ENCODE results near the gene CACNG1.
"Not testable (repeated sequence)": the region's sequence is repeated elsewhere in the genome, so short reads cannot be mapped to it uniquely, and the experiment has no call there.

Gene CACNG1

GRCh38 chr17:67035131-67036083, 8.9 kb upstream of the CACNG1 start:
- Mint-ChIP-seq H3K27ac (no peak overlapping the region), H3K36me3 (ENCODE audit: low read depth) (no peaks in the 10 kb centered on the region), H3K9me3 (no peaks in the 10 kb centered on the region), H3K4me3 (no peak overlapping the region), H3K27me3 (ENCODE audit: low read depth, poor library complexity) (peaks cover 12% of the 10 kb centered on the region), H3K4me1 (no peaks in the 10 kb centered on the region)
- no peak for TF ChIP-seq CTCF (IDR thresholded peaks at IDR 0.05)
- DNase-seq, result no peak

GRCh38 chr17:67038861-67039365, 5.4 kb upstream of the CACNG1 start:
- no peaks in the 10 kb centered on the region for H3K9me3 Mint-ChIP-seq

GRCh38 chr17:67040652-67041051, 3.7 kb upstream of the CACNG1 start:
- H3K36me3 Mint-ChIP-seq (ENCODE audit: low read depth), result no peaks in the 10 kb centered on the region
- no peak for TF ChIP-seq CTCF (IDR thresholded peaks at IDR 0.05)
- no peak overlapping the region for H3K4me3 Mint-ChIP-seq
- H3K27me3 Mint-ChIP-seq (ENCODE audit: low read depth, poor library complexity), result peaks cover 23% of the 10 kb centered on the region
- H3K4me1 Mint-ChIP-seq, result peaks cover 18% of the 10 kb centered on the region
- no peak overlapping the region for H3K27ac Mint-ChIP-seq
- DNase-seq, result no peak
- H3K9me3 Mint-ChIP-seq, result no peaks in the 10 kb centered on the region

More at GRCh38 chr17:67038861-67039365, 5.4 kb upstream of the CACNG1 start:
- Mint-ChIP-seq H3K36me3 (ENCODE audit: low read depth) (no peaks in the 10 kb centered on the region), H3K4me3 (no peak overlapping the region), H3K27ac (no peak overlapping the region), H3K27me3 (ENCODE audit: low read depth, poor library complexity) (peaks cover 23% of the 10 kb centered on the region), H3K4me1 (peaks cover 18% of the 10 kb centered on the region)
- TF ChIP-seq CTCF (IDR thresholded peaks at IDR 0.05), result no peak
- no peak for DNase-seq

GRCh38 chr17:67041119-67041518, 3.2 kb upstream of the CACNG1 start:
- H3K27me3 Mint-ChIP-seq (ENCODE audit: low read depth, poor library complexity), result peaks cover 25% of the 10 kb centered on the region
- not testable (repeated sequence) for H3K36me3 Mint-ChIP-seq (ENCODE audit: low read depth)

GRCh38 chr17:67041531-67041930, 2.8 kb upstream of the CACNG1 start:
- Mint-ChIP-seq H3K9me3 (no peaks in the 10 kb centered on the region), H3K27ac (no peak overlapping the region), H3K4me3 (no peak overlapping the region), H3K36me3 (ENCODE audit: low read depth) (no peaks in the 10 kb centered on the region), H3K4me1 (peaks cover 18% of the 10 kb centered on the region), H3K27me3 (ENCODE audit: low read depth, poor library complexity) (peaks cover 29% of the 10 kb centered on the region)
- no peak for DNase-seq
- no peak for TF ChIP-seq CTCF (IDR thresholded peaks at IDR 0.05)

More at GRCh38 chr17:67041119-67041518, 3.2 kb upstream of the CACNG1 start:
- H3K9me3 Mint-ChIP-seq, H3K27ac Mint-ChIP-seq, H3K4me3 Mint-ChIP-seq, DNase-seq: not testable (repeated sequence)
- peaks cover 18% of the 10 kb centered on the region for H3K4me1 Mint-ChIP-seq

GRCh38 chr17:67041941-67042899, 2.1 kb upstream of the CACNG1 start:
- Mint-ChIP-seq H3K4me3 (no peak overlapping the region), H3K36me3 (ENCODE audit: low read depth) (no peaks in the 10 kb centered on the region), H3K4me1 (peaks cover 18% of the 10 kb centered on the region), H3K27me3 (ENCODE audit: low read depth, poor library complexity) (peaks cover 31% of the 10 kb centered on the region), H3K27ac (no peak overlapping the region), H3K9me3 (peaks cover 3% of the 10 kb centered on the region)
- DNase-seq, result no peak
- no peak for TF ChIP-seq CTCF (IDR thresholded peaks at IDR 0.05)
